Endothelial cell of umbilical vein (primary cell): Measurements from ENCODE around the gene TUNAR. TPM values are rescaled to one million over a fixed set of nuclear protein-coding genes. Genes with fewer than 3 reads are reported as not detected.

Experiments
- BruUV-seq: library from RNA; stranded (reverse); fragments of 400-500 nt; replicated peaks from 2 replicates; lab custom pipeline; 2021; lab: Mats Ljungman, UMichigan
- CTCF ChIA-PET: fragments of 300-600, 350-600 bp; sonication (Branson Sonifier 250); formaldehyde crosslinking; loops from one replicate; lab custom pipeline; 2021; ENCODE audit warnings: antibody characterized with exemption, inconsistent platforms; lab: Charles Lee
- POLR2A ChIA-PET: fragments of 300-600, 350-600 bp; sonication (Branson Sonifier 250); formaldehyde crosslinking; loops from one replicate; lab custom pipeline; 2021; ENCODE audit warnings: antibody characterized with exemption, inconsistent platforms; lab: Charles Lee
- DNase-seq: peaks from one replicate; pipeline ENCODE4 v3.0.0-alpha.2; 2011; ENCODE audit warnings: low read depth, low spot score
- FAIRE-seq: peaks from 2 replicates; lab custom pipeline; 2011; peaks lifted over from hg19 to GRCh38; lab: Jason Lieb, UNC
- H2AFZ ChIP-seq: 2 replicates; pipeline ENCODE4 v1.6.0; 2012; ENCODE audit warnings: low read depth, low read length, control low read depth, inconsistent platforms
- H3K27ac ChIP-seq: 2 replicates; pipeline ENCODE4 v1.5.1; 2011; ENCODE audit warnings: low read depth, mild to moderate bottlenecking, control low read depth, low read length, moderate library complexity; ENCODE audit not compliant: insufficient read depth
- H3K27me3 ChIP-seq, 2 experiments: 2 replicates each; pipeline versions ENCODE4 v1.6.0 to v1.6.1; 2011; ENCODE audit warnings: low read length in 2 of 2, mixed read lengths in 1 of 2; ENCODE audit not compliant: control insufficient read depth in 2 of 2, insufficient read depth in 2 of 2
- H3K36me3 ChIP-seq, 2 experiments: 2 replicates in 1 of 2; 3 replicates in 1 of 2; pipeline ENCODE4 v1.5.1; 2011; ENCODE audit warnings: low read length in 2 of 2, mild to moderate bottlenecking in 1 of 2, moderate library complexity in 1 of 2; ENCODE audit not compliant: control insufficient read depth in 2 of 2, insufficient read depth in 2 of 2; ENCODE audit errors: extremely low read depth in 1 of 2
- H3K4me1 ChIP-seq: 3 replicates; pipeline ENCODE4 v1.5.1; 2011; ENCODE audit warnings: mild to moderate bottlenecking, low read length; ENCODE audit not compliant: control insufficient read depth, insufficient read depth; ENCODE audit errors: extremely low read depth
- H3K4me2 ChIP-seq: 2 replicates; pipeline ENCODE4 v1.6.1; 2011; ENCODE audit warnings: low read length, control low read depth, mixed read lengths; ENCODE audit not compliant: insufficient read depth
- H3K4me3 ChIP-seq, 3 experiments: fragments of 200-600 bp in 1 of 3; sonication (generic), shearing (Covaris generic) in 1 of 3; replicated peaks in 1 of 3; 2 replicates each; pipeline ENCODE4 v1.5.1; 2011 to 2016; ENCODE audit warnings: control low read depth in 3 of 3, low read length in 3 of 3, mild to moderate bottlenecking in 2 of 3, inconsistent platforms in 1 of 3, low read depth in 1 of 3, moderate library complexity in 1 of 3; ENCODE audit not compliant: insufficient read depth in 1 of 3
- H3K79me2 ChIP-seq: 2 replicates; pipeline ENCODE4 v1.6.0; 2012; ENCODE audit warnings: low read length, inconsistent platforms; ENCODE audit not compliant: control insufficient read depth, insufficient read depth
- H3K9ac ChIP-seq: replicated peaks from 2 replicates; pipeline ENCODE3; 2011; ENCODE audit warnings: low read length, control low read depth; ENCODE audit not compliant: insufficient read depth; ENCODE audit errors: extremely low read depth
- H3K9me1 ChIP-seq: replicated peaks from 3 replicates; pipeline ENCODE4 v1.6.0; 2011; ENCODE audit warnings: mild to moderate bottlenecking, low read length; ENCODE audit not compliant: control insufficient read depth, insufficient read depth; ENCODE audit errors: extremely low read depth
- H3K9me3 ChIP-seq: replicated peaks from 2 replicates; pipeline ENCODE4 v1.5.1; 2012; ENCODE audit warnings: low read length, inconsistent platforms; ENCODE audit not compliant: control insufficient read depth, insufficient read depth
- H4K20me1 ChIP-seq: replicated peaks from 2 replicates; pipeline ENCODE3; 2011; ENCODE audit warnings: mild to moderate bottlenecking, low read length; ENCODE audit not compliant: control insufficient read depth, insufficient read depth; ENCODE audit errors: extremely low read depth
- EZH2 ChIP-seq: IDR thresholded peaks from 2 replicates; pipeline ENCODE4 v1.6.1; 2012; ENCODE audit warnings: borderline replicate concordance, low read depth, mild to moderate bottlenecking, moderate library complexity, low read length, inconsistent platforms; ENCODE audit not compliant: severe bottlenecking
- FOS ChIP-seq: IDR thresholded peaks from 2 replicates; pipeline ENCODE4 v1.6.1; 2011; ENCODE audit warnings: mild to moderate bottlenecking, low read length, moderate library complexity, borderline replicate concordance; ENCODE audit not compliant: insufficient read depth
- GATA2 ChIP-seq: IDR thresholded peaks from 2 replicates; pipeline ENCODE4 v1.7.0; 2011; ENCODE audit warnings: low read depth, mild to moderate bottlenecking, moderate library complexity, mixed read lengths, low read length; ENCODE audit not compliant: insufficient read length, insufficient read depth
- JUN ChIP-seq: IDR thresholded peaks from 2 replicates; pipeline ENCODE4 v1.6.1; 2011; ENCODE audit warnings: borderline replicate concordance, low read depth; ENCODE audit not compliant: insufficient read length, insufficient read depth
- MYC ChIP-seq: IDR thresholded peaks from one replicate; pipeline ENCODE4 v1.6.1; 2011; ENCODE audit warnings: mild to moderate bottlenecking, low read depth, low read length
- POLR2A ChIP-seq: IDR thresholded peaks from 2 replicates; pipeline ENCODE4 v1.6.1; 2012; ENCODE audit warnings: low read depth, mild to moderate bottlenecking, control low read depth, low read length
- POLR2AphosphoS5 ChIP-seq: IDR thresholded peaks from 2 replicates; pipeline ENCODE4 v1.6.1; 2012; ENCODE audit warnings: low read depth, mild to moderate bottlenecking, control low read depth, low read length, moderate library complexity; ENCODE audit not compliant: insufficient read depth
- dilution Hi-C: fragments of 300-500 bp; cut with MboI; formaldehyde crosslinking; loops from one replicate; pipeline ENCODE4 v1.15.0; 2019; ENCODE audit warnings: low sequenced_read_pairs; ENCODE audit not compliant: extremely low pct_ligation_motif_present
- intact Hi-C: fragments of 100-400 bp; cut with micrococcal nuclease; formaldehyde crosslinking; loops from one replicate; pipeline ENCODE4 v1.10.0; 2022
- polyA plus RNA-seq, 4 experiments: library from polyadenylated mRNA; depleted of rRNA in 3 of 4; stranded (reverse) in 3 of 4; unstranded in 1 of 4; fragments of >200 nt; gene quantifications; 2 replicates each; pipeline versions ENCODE4 v1.2.1 to v1.2.3, GENCODE V29; 2011 to 2012; ENCODE audit warnings: missing spikeins in 1 of 4
- total RNA-seq: library from RNA; stranded (reverse); gene quantifications from 2 replicates; pipeline ENCODE4 v1.2.3, GENCODE V29; 2021
- TF ChIP-seq, protein P1 (sequence below), 2 donors: IDR thresholded peaks; 1 replicate in 1 of 2; 2 replicates in 1 of 2; pipeline ENCODE4 v1.5.1; 2011; ENCODE audit warnings: low read length in 2 of 2, mild to moderate bottlenecking in 2 of 2, moderate library complexity in 2 of 2, control low read depth in 1 of 2, inconsistent platforms in 1 of 2, low read depth in 1 of 2; ENCODE audit not compliant: insufficient read depth in 1 of 2; ENCODE audit errors: extremely low read depth in 1 of 2
- TF ChIP-seq, protein P2 (sequence below): IDR thresholded peaks from 2 replicates; pipeline ENCODE4 v1.6.1; 2011; ENCODE audit not compliant: insufficient read depth, insufficient read length

TUNAR gene
- total and polyA plus RNA-seq, 2 donors (not counting 3 experiments of a cell fraction or from before 2014, with no cell fraction given) = not detected

DNA sequence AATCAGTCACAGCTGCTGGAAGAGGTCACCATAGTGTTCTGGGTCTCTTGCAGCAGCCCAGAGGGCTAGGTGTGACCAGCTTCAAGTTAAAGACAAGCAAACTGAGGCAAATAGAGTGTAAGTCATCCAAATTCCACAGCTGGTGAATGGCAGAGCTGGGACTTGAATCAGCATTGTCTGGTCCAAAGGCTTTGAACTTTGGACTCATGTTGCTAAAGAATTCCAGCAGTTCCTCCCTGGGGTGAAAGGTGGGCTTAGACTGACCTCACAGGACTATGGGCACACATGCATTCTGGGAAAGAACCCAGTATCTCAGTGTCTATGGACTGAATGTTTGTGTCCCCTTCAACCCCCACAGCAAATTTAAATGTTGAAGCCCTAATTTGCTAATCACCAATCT, 54.8 kb downstream of the TUNAR start:
- no peak overlapping the region for H2AFZ ChIP-seq
- no peaks in the 10 kb centered on the region for H3K79me2 ChIP-seq
- no peaks in the 10 kb centered on the region for H4K20me1 ChIP-seq
- TF ChIP-seq POLR2AphosphoS5 = no peak
- TF ChIP-seq EZH2 = no peak
- TF ChIP-seq, protein P1, sequence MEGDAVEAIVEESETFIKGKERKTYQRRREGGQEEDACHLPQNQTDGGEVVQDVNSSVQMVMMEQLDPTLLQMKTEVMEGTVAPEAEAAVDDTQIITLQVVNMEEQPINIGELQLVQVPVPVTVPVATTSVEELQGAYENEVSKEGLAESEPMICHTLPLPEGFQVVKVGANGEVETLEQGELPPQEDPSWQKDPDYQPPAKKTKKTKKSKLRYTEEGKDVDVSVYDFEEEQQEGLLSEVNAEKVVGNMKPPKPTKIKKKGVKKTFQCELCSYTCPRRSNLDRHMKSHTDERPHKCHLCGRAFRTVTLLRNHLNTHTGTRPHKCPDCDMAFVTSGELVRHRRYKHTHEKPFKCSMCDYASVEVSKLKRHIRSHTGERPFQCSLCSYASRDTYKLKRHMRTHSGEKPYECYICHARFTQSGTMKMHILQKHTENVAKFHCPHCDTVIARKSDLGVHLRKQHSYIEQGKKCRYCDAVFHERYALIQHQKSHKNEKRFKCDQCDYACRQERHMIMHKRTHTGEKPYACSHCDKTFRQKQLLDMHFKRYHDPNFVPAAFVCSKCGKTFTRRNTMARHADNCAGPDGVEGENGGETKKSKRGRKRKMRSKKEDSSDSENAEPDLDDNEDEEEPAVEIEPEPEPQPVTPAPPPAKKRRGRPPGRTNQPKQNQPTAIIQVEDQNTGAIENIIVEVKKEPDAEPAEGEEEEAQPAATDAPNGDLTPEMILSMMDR (IDR thresholded peaks at IDR 0.05; ENCODE audit: extremely low read depth in 1 of 2, insufficient read depth in 1 of 2, low read depth in 1 of 2, low read length in 2 of 2) = no peak
- no peak for TF ChIP-seq JUN
- no peak for TF ChIP-seq FOS
- TF ChIP-seq GATA2 = no peak
- TF ChIP-seq MYC = no peak
- TF ChIP-seq POLR2A = no peak
- TF ChIP-seq, protein P2, sequence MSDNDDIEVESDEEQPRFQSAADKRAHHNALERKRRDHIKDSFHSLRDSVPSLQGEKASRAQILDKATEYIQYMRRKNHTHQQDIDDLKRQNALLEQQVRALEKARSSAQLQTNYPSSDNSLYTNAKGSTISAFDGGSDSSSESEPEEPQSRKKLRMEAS = no peak
- CTCF ChIA-PET = no interaction called here
- H3K9me1 ChIP-seq = no peaks in the 10 kb centered on the region
- dilution Hi-C loops = no loop called here
- H3K4me1 ChIP-seq = no peaks in the 10 kb centered on the region
- FAIRE-seq (no peak), DNase-seq (no peak)
- POLR2A ChIA-PET = no interaction called here
- H3K4me2 ChIP-seq = no peak overlapping the region
- no TSS peak for BruUV-seq
- H3K27ac ChIP-seq = no peak overlapping the region
- intact Hi-C loops = no loop called here
- no peaks in the 10 kb centered on the region for H3K9me3 ChIP-seq
- no peaks in the 10 kb centered on the region for H3K27me3 ChIP-seq
- no peak overlapping the region for H3K9ac ChIP-seq
- no peaks in the 10 kb centered on the region for H3K36me3 ChIP-seq
- H3K4me3 ChIP-seq = no peak overlapping the region
